NCI-H524 treated with DMSO at 0.1 percent for 48 hours (cell line): ENCODE data around the gene MYDGF.
A peak's percentile ranks its signal among the peaks of the same experiment; 100 is the strongest.
"Not testable (repeated sequence)": the region's sequence is repeated elsewhere in the genome, so short reads cannot be mapped to it uniquely, and the experiment has no call there.

Experiments
- DNase-seq: peaks from one replicate; lab custom pipeline; 2025; lab: John Stamatoyannopoulos, UW

MYDGF gene

DNA sequence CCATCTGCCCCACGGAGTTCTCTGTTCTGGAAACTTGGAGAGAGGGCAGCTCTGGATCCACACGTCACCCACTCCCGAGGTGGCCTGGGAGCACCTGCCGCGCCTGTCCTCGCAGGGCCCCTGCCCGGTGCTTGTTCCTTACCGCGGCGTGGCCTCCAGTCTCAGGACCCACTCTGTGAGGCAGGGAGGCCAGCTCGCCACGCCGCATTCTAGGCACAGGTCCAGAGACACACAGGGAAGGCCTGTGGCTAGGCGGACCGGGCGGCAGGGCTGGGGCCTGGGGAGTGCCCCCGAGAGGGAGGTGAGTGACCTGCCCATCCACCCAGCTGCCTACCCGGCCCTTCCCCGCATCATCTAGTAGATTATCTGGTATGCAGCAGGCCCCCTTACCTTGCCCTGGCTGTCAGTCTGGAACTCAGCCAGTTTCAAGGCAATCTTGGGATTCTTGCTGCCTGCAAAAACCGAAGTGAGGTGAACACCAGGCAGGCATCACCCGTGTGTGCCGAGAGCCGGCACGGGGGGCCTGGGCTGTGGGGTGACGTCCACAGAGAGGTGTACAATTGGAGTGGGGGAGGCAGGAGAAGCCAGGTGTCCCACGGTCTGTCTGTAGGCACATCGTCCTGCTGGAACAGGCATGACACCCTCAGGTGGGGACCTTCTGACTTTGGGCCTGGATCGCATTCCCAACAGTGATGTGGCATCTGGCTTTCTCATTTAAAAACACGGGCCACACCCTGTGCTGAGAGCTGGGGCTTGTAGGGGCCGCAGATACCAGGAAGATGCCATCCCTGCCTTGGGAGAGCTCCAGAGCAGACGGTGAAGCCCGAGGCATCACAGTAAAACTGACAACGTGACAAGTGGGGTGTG is 29.9 kb upstream of the MYDGF start:
- DNase-seq: no peak

DNA sequence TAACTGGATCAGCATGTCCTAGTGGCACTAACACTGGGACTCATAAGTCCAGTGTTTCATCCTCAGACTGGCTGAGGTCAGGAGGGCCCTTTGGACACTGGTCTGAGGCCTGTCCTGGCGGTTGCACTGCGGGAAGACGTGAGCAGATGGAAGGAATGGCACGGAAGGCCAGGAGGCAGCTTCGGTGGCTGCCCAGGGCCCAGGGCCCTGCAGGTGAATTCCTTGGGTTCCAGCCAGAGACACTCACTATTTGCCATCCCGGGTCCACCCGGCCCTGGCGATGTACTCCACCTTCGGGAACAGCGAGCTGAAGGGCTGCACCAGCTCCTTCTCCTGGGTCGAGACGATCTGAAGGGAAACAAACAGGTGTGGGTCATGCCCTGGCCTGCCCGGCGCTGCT is 27.2 kb upstream of the MYDGF start:
- DNase-seq: no peak

DNA sequence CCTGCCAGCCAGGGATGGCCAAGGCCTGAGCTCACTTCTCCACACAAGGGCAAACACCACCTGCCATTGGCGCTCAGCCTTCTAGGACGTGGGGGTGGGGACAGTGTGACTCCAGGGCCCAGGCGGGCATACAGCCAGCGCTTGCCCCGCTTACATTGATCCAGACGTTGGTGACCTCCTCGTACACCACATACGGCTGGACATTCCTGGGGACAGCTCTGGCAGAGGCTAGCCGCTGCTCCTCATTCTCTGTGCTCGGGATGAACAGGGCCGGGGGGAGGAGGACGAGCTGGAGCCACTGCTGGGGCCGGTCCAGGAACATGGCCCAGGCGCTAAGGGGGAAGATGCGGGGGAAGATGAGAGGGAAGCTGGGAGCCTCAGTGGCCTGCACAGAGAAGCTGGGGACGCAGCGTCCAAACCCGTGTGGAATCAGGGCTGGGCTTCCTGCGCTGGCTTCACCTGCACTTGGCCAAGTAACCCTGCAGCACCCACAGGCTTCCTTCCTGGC is 25.1 kb upstream of the MYDGF start:
- no peak for DNase-seq

DNA sequence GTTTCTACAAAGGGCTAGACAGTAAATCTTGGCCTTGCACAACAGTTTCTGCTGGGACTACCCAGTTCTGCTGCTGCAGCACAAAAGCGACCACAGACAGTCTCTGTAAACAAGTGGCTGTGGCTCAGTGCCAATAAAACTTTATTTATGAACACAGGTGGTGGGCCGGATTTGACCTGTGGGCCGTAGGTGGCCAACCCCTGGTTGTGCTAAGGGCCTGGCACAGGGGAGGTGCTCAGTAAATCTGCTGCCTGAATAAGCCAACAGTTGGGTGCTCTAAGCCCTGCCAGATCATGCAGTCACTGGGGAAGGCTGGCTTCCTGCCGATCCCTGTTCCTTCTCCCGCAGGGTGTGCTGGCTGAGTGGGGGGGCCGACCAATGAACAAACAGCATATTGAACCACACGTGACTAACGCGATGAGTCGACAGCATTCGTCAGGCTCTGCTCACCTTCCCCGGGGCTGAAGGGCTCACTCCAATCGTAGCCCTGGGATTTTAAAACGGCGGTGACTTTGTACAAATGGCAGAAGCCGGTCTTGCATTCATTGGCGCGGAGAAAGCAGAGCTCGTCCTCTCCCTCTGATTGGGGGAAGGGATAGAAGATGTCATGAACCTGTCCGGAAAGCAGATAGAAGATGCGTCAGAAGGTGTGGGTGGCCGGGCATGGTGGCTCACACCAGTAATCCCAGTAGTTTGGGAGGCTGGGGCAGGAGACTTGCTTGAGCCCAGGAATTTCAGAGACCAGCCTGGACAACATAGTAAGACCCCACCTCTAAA is 24.3 kb upstream of the MYDGF start:
- DNase-seq: no peak

DNA sequence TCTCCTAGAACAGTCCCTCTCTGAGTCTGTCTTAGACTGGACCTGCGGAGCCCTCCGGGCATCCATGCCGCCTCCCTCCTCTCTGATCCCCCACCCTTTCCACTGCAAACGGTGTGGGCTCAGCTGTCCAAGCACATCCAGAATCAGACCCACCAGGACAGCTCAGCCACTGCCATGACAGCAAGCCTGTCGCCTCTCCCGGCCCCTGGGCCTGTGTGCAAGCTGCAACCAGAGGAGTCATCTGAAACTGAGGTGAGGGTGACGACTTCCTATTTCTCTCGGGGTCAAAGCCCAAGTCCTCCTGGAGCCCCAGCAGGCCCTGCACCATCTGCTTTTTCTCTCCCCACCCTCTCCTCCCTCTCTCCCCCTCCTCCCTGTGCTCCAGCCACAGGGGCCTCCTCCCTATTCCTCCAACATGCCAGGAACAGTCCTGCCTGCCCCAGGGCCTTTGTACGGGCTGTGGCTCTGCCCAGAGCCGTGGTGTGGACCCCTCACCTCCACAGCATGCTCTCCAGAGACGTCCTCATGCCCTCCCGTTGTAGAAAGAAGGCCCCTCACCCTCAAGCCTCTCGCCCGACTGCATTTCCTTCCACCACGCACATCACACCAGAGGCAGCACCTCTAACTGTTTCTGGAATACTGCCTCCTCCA is 23.5 kb upstream of the MYDGF start:
- no peak for DNase-seq

DNA sequence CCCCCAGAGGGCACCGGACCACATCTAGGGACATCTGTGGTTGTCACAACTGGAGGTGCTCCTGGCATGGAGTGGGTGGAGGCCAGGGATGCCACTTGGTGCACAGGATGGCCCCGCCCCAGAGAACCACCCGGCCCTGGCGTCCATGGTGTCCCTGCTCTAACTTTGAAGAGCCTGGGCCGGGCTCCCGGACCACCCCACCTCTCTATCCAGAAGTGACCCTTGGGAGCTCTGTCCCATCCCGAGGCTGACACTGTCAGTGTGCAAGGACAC is 22.9 kb upstream of the MYDGF start:
- DNase-seq: no peak

DNA sequence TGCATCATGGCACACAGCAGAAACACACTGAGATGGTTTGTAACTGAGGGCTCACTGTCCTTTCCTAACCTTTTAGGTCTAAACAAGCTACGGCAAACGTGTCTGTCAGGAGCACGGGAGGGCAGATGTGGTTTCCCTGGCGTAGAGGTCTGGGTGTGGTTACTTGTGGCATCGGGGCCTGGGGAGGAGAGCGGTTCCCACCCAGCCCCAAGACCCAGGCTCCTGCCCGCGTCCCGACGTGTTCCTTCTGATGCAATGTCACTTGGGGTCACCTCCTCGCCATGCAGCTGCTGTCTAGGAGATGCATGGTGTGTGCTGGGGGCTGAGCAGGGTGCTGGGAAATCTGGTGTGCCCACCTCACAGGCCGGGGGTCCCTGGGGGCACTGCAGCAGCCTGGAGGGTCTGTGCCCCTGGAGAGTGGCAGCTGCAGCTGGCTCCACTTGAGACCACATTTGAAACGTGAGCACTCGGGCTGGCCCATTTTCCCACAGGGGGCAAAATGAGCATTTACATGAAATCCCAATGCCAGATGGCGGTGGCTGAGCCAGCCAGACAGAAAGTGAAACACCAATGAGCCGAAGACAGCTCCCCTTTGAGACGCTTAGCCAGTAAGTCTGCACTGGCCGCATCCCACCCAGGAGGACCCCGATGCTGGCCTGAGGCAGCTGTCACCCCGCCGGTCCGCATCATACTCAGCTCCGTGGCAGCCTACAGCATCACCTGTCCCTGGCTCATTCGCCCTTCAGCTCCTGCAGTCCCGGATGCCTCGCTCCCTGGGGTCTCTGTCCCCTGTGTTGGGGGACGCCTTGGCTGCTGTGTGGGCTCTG is 22.3 kb upstream of the MYDGF start:
- peak; percentile 85 for DNase-seq

DNA sequence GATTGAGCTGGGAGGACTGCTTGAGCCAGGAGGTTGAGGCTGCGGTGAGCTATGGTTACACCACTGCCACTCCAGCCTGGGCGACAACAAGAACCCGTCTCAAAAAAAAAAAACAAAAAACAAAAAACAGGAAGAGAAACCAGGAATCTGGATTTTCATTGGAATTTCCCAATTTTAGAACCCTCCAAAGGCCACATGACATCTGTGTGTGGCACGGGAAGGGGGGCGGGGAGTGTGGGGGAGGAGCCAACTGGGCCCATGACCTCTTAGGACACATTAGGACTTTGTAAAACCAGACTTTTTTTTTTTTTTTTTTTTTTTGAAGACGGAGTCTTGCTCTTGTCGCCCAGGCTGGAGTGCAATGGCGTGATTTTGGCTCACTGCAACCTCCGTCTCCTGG is 21.2 kb upstream of the MYDGF start:
- DNase-seq: no peak

DNA sequence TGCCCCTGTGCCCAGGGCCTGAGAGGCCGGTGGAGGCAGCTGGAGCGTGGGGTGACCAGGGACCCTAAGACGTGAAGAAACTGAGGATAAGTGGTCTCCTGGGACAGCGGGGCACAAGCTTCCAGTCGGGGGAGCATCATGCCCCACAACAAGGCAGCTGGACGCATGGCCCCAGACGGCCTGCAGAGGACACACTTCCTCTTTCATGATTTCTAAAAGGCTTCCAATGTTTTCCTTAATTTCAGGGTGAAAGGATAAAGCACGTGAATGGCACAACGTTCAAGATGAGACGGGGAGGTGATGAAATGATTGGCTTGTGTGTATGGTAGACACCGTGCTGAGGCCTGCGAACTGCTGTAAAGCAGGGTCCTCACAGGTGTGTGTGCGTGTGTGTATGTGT is 20.2 kb upstream of the MYDGF start:
- DNase-seq: no peak

DNA sequence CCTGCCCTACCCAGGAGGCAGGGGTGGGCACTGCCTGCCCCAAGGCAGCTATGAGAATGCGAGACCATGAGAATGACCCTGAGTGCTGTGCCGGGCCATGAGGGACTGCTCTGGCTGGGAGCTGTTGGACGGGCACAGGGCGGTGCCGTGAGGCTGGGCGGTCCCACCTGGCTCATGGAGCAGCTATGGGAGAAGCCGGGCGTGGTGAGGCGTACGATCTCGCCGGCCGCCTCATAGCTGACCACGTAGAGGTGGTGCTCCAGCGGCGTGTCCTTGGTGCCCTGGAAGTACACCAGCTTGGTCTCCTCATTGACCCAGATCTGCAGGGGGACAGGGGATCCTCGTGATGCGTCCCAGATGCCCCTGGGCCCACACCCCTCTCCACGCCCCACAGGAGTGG is 19.3 kb upstream of the MYDGF start:
- no peak for DNase-seq

DNA sequence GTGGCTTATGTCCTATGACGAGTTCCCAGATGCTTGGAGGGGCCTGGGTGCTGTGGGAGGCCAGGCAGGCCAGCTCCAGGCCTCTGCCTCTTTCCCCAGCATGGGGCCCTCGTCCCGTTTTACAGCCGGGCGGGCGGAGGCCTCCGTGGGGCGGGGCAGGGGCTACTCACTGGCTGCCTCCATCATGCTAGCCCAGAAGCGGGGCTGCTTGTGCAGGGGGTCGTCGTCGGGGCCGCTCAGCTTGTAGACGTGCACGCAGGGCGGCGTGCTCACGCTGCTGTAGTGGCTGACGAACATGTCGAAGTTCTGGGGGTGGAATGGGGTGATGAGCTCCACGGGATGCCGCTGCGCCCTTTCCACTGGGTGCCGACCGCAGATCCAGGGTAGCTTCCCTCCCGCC is 18.4 kb upstream of the MYDGF start:
- no peak for DNase-seq

DNA sequence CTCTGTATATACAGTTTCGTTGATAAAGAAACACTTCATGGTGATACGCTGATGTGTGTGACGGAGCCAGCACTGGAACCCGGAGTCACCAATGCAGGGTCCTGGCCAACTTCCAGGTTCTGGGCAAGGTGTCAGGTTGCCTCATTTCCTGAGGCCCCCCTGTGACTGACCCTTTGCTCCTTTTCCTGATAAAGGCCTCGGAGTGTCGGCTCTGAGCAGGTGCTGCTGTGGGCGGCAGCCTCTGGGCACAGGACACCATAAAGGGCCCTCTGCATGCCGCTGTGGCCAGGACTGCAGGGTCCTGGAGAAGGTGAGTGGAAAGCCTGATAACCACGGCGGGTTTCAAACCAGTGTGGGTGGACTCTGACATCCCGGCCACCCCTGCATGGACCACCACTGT is 17.3 kb upstream of the MYDGF start:
- no peak for DNase-seq

DNA sequence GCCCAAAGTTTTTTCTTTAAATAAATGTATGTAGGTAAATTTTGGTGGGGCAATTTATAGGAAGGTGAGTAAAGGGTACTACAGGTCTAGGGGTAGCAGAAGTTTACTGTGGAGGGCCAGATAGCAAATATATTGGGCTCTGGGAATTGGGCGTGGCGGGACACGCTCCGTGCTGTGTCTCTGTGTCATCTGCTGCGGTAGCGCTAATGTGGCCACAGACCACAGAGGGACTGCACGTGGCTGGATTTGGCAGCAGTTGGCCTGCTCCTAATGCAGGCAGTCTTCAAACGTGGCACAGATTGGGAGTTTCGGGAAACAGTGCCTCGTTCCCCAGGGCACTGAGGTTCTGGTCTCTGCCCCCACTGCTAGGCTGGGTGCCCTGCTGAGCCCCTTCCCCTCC is 16.6 kb upstream of the MYDGF start:
- no peak for DNase-seq

DNA sequence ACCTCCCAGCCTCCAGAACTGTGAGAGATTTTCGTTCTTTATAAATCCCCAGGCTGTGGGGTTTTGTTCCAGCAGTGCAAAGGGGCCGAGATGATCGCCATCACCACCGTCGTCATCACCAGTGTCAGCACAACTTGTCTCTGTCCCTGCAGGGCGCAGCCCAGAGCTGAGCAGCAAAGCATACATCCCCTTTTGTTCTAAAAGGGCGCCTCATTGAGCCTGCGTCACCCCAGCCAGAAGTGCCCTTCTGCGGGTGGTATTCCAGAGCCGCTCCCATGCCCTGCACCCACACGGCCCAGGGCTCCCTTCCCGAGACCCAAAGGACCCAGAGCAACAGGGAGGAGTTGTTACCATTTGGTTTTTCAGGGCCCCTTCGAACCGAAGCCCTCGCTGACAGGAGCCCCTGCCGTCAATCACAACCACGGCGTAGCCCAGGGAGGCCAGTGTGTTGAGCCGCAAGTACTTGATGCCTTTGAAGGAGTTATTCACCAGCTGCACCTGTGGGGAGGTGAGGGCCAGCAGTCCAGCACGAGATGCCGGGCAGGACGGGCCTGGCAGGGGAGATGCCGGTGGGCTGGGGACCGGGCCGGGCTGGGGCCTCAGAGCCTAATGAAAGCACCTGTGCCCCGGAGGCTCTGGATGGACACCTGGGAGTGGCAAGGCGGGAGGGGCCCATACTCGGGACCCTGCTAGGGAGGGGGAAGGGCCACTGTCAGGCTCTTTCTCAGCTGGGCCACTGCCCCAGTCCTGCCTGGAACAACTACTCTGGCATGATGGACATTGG is 14.4 kb upstream of the MYDGF start:
- DNase-seq: no peak

DNA sequence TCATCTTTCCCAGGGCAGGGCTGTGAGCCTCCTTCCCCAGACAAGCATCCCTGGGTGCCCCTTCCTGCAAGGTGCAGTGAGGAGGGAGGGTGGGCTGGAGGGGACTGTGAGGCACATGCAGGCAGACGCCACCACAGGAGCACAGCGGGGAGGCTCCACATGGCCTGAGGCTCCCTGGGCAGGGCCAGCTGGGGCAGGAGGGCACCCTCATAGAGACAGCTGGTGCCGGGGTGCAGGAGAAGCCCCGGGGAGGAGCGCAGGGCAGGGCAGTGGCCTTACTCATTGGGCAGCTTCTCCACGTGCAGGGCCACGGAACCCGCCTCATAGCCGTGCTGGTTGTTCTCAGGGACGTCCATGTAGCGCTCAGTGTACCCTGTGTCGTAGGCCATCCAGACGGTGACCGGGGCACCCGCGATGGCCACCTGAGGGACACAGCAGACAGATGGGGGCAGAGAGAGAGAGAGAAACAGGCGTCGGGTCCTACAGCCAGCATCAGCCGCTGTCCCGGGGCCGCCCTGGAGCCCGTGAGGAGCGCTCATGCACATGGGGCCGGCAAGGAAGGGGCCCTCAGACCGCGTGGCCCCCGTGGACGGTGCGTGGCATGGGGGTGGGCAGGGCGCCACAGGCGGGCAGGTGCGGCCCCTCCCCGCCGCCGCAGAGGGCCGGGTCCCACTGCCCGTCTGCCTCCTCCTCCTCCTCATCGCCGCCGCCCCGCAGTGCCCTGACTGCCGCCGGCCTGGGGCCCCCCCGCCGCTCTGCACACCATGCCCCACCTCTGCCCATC is 12.5 kb upstream of the MYDGF start:
- DNase-seq: no peak

DNA sequence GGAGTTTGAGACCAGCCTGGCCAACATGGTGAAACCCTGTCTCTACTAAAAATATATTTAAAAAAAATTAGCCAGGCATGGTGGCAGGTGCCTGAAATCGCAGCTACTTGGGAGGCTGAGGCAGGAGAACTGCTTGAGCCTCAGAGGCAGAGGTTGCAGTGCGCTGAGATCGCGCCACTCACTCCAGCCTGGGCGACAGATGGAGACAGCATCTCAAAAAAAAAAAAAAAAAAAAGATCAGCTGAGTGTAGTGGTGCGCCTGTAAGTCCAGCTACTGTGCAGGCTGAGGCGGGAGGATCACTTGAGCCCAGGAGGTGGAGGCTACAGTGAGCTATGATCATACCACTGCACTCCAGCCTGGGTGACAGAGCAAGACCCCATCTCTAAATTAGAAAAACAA is 9.9 kb upstream of the MYDGF start:
- not testable (repeated sequence) for DNase-seq

DNA sequence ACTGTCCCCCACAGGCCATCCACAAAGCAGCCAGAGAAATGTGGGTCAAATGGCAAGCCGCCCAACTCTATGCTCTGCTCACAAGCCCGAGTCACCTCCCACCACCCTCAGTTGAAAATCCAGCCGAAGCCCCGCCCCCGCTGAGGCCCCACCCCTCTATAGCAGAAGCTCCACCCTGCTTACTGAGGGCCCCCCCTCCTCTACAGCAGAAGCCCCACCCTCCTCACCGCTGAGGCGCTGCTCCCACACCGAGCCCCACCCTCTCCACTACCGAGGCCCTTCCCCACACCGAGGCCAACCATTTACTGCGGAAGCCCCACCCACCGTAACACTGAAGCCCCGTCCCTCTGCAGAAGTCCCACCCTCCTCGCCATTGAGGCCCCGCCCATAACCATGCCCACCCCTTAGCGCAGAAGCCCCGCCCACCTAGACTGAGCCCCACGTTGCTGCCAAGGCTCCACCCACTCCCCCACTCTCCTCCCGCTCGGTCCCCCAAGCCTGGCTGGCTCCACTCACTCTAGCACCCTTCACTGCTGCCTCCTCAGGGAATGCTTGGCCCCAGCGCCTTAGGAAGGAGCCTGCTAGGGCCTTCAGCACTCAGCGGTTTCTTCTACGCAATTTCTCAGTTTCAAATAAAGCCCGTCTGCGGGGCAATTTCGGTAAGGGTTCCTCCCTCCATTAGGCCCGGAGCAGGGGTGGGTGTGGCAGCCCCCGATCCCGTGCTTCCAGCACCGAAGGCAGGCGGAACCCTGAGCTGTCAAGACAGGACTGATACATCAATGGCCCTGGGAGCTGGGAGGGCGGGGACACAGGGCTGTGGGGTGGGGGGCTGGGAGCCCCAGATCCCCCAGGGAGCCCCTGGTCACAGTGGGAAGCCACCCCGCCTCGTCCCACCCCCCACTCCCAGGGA is 9.0 kb upstream of the MYDGF start:
- DNase-seq: no peak

DNA sequence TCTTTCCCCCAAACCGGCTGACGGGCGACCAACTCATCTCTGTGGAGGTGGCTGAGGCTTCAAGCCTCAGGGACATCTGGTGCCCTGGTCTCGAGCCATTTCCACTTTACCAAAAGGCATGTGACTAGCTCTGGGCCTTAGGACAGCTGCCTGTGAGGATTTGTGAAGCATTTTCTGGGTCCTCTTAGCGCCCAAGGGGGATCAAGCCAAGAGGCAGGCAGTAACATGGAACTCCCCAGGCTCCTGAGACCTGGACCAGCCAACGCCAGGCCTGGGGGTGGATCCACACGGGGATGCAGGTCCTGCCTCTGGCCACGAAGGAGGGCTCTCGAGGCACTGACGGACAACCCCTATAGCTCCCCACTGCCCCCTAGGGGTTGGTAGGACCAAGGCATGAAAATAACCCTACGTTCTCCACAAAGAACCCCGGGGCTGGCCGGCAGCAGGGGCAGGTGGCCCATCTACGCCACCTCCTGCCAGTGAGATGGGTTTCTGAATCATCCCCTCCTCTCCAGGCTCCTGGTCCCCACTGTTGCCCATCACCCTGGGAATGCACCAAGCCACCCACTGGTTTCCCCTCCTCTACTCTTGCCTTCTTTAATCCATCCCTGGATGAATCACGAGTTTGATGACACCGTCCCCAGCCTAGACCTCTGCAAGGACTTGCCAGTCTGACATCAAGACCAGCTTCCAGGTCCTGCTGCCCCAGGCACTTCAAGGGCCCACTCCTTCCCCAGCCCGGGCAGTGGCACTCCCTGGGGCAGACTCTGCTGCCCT is 7.0 kb upstream of the MYDGF start:
- DNase-seq: peak; percentile 69

DNA sequence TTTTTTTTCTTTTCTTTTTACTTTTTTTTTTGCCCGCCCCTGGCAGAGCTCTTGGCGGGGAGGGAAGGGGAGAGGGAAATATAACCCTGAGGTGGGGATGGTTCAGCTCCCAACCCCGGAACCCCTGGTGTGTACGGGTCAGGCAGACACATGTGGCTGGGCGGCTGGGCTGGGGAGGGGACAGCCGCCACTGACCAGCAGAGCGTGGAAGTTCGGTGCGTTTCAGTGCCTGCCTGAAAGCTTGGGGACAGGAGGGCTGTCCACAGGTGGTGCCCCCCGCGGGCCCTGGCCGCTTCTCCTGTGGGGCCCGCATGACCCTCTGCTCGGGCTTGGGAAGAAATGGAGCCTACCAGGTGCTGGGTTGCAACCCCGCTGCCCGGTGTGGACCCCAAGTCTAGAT is 5.2 kb upstream of the MYDGF start:
- DNase-seq: no peak
